Measurements from ENCODE around the gene CERS5.
"Not testable (repeated sequence)": the region's sequence is repeated elsewhere in the genome, so short reads cannot be mapped to it uniquely, and the experiment has no call there.

The CERS5 gene

GRCh38 chr12:50103767-50104321 lies 63.3 kb downstream of the CERS5 start, which contains the start of gene GPD1:
TSS of gene GPD1 (plus strand) at chr12:50104008. CDS start at chr12:50104051, 43 bp downstream.
- DNase-seq (ENCODE audit: low read depth): no peak

- no peak for DNase-seq (ENCODE audit: low read depth)
Measured at GRCh38 chr12:50103351-50103750, 63.8 kb downstream of the CERS5 start.

GRCh38 chr12:50102646-50103309 lies 64.4 kb downstream of the CERS5 start:
- DNase-seq (ENCODE audit: low read depth): no peak

GRCh38 chr12:50102131-50102531 lies 65.0 kb downstream of the CERS5 start:
- DNase-seq (ENCODE audit: low read depth): no peak

GRCh38 chr12:50101663-50102062 lies 65.5 kb downstream of the CERS5 start:
- no peak for DNase-seq (ENCODE audit: low read depth)

GRCh38 chr12:50100561-50100960 lies 66.6 kb downstream of the CERS5 start:
- no peak for DNase-seq (ENCODE audit: low read depth)

GRCh38 chr12:50099302-50100008 lies 67.7 kb downstream of the CERS5 start:
- no peak for DNase-seq (ENCODE audit: low read depth)

- no peak for DNase-seq (ENCODE audit: low read depth)
Measured at GRCh38 chr12:50097952-50098351, 69.2 kb downstream of the CERS5 start.

- DNase-seq (ENCODE audit: low read depth): no peak
Measured at GRCh38 chr12:50090391-50090790, 76.8 kb downstream of the CERS5 start.

- no peak for DNase-seq (ENCODE audit: low read depth)
Measured at GRCh38 chr12:50089730-50090129, 77.4 kb downstream of the CERS5 start.

GRCh38 chr12:50088577-50089335 lies 78.4 kb downstream of the CERS5 start:
- DNase-seq (ENCODE audit: low read depth): no peak

GRCh38 chr12:50087995-50088394 lies 79.2 kb downstream of the CERS5 start:
- DNase-seq (ENCODE audit: low read depth): no peak

- DNase-seq (ENCODE audit: low read depth): no peak
Measured at GRCh38 chr12:50087151-50087550, 80.0 kb downstream of the CERS5 start.

- no peak for DNase-seq (ENCODE audit: low read depth)
Measured at GRCh38 chr12:50086148-50086547, 81.0 kb downstream of the CERS5 start.

GRCh38 chr12:50085615-50086072 lies 81.5 kb downstream of the CERS5 start:
- no peak for DNase-seq (ENCODE audit: low read depth)

- no peak for DNase-seq (ENCODE audit: low read depth)
Measured at GRCh38 chr12:50084775-50085614, 82.2 kb downstream of the CERS5 start, which contains the start of gene SMARCD1. TSS of gene SMARCD1 (plus strand) at chr12:50085342. CDS start at chr12:50085370, 28 bp downstream.

GRCh38 chr12:50084409-50084774 lies 82.8 kb downstream of the CERS5 start:
- not testable (repeated sequence) for DNase-seq (ENCODE audit: low read depth)

- DNase-seq (ENCODE audit: low read depth): no peak
Measured at GRCh38 chr12:50083301-50083700, 83.9 kb downstream of the CERS5 start.

- no peak for DNase-seq (ENCODE audit: low read depth)
Measured at GRCh38 chr12:50082644-50083043, 84.5 kb downstream of the CERS5 start.

GRCh38 chr12:50081096-50081808 lies 85.9 kb downstream of the CERS5 start:
- no peak for DNase-seq (ENCODE audit: low read depth)

GRCh38 chr12:50079771-50080170 lies 87.4 kb downstream of the CERS5 start:
- DNase-seq (ENCODE audit: low read depth): no peak
